PC-3 (cell line): ENCODE data around the gene KRT75. TPM values are rescaled to one million over a fixed set of nuclear protein-coding genes. Genes with fewer than 3 reads are reported as not detected.

Source experiments
- ATAC-seq: fragments of 200-7000 bp; cut with Tn5 transposase; 2 replicates; pipeline ENCODE4 v1.9.1; 2020; ENCODE audit warnings: mild to moderate bottlenecking, moderate library complexity
- BruUV-seq: library from RNA; stranded (reverse); fragments of 400-500 nt; replicated peaks from 2 replicates; lab custom pipeline; 2021; lab: Mats Ljungman, UMichigan
- CTCF ChIA-PET: fragments of 300-600 bp; sonication (Branson Sonifier 250); formaldehyde crosslinking; loops from one replicate; lab custom pipeline; 2022; ENCODE audit warnings: antibody characterized with exemption; lab: Charles Lee
- POLR2A ChIA-PET: fragments of 300-600 bp; sonication (Branson Sonifier 250); formaldehyde crosslinking; loops from one replicate; lab custom pipeline; 2022; ENCODE audit warnings: antibody characterized with exemption; ENCODE audit not compliant: unreplicated experiment; lab: Charles Lee
- DNase-seq: peaks from one replicate; pipeline ENCODE4 v3.0.0-alpha.2; 2015
- H2AFZ ChIP-seq: fragments of 300-600 bp; sonication (generic); 2 replicates; pipeline ENCODE4 v1.6.0; 2016; ENCODE audit warnings: antibody characterized with exemption, low read length
- H3F3A ChIP-seq: fragments of 300-600 bp; sonication (generic); one replicate; pipeline ENCODE4 v1.6.0; 2017; ENCODE audit warnings: antibody characterized with exemption, low read length, control low read depth, mild to moderate bottlenecking; ENCODE audit not compliant: unreplicated experiment
- H3K27ac ChIP-seq: fragments of 300-600 bp; sonication (generic); 2 replicates; pipeline ENCODE4 v1.5.1; 2016; ENCODE audit warnings: mild to moderate bottlenecking, low read length
- H3K27me3 ChIP-seq: fragments of 300-600 bp; sonication (generic); 2 replicates; pipeline ENCODE4 v1.6.1; 2016; ENCODE audit warnings: low read length, mixed read lengths
- H3K36me3 ChIP-seq: fragments of 300-600 bp; sonication (generic); 2 replicates; pipeline ENCODE4 v1.6.1; 2016; ENCODE audit warnings: low read depth, mixed run types, low read length, mixed read lengths
- H3K4me1 ChIP-seq: fragments of 300-600 bp; sonication (generic); 2 replicates; pipeline ENCODE4 v1.5.1; 2016; ENCODE audit warnings: low read length; ENCODE audit not compliant: insufficient read depth
- H3K4me2 ChIP-seq: fragments of 300-600 bp; sonication (generic); 2 replicates; pipeline ENCODE4 v1.6.0; 2016; ENCODE audit warnings: low read length
- H3K4me3 ChIP-seq: fragments of 300-600 bp; sonication (generic); 2 replicates; pipeline ENCODE4 v1.5.1; 2016; ENCODE audit warnings: mild to moderate bottlenecking, low read length, mixed read lengths
- H3K79me2 ChIP-seq: fragments of 300-600 bp; sonication (generic); 2 replicates; pipeline ENCODE4 v1.6.1; 2017; ENCODE audit warnings: low read length, mixed read lengths
- H3K9ac ChIP-seq: fragments of 300-600 bp; sonication (generic); 2 replicates; pipeline ENCODE4 v1.6.0; 2016; ENCODE audit warnings: mild to moderate bottlenecking, low read length
- H3K9me2 ChIP-seq: fragments of 300-600 bp; sonication (generic); replicated peaks from 2 replicates; pipeline ENCODE4 v1.6.1; 2016; ENCODE audit warnings: mixed run types, low read length, mixed read lengths
- H3K9me3 ChIP-seq: fragments of 300-600 bp; sonication (generic); 2 replicates; pipeline ENCODE4 v1.6.1; 2016; ENCODE audit warnings: low read length, mixed read lengths
- H4K20me1 ChIP-seq: fragments of 300-600 bp; sonication (generic); 2 replicates; pipeline ENCODE4 v1.6.1; 2016; ENCODE audit warnings: low read length, mixed read lengths
- EZH2 ChIP-seq: fragments of 300-600 bp; sonication (generic); IDR thresholded peaks from one replicate; pipeline ENCODE4 v1.6.1; 2017; ENCODE audit warnings: antibody characterized with exemption, mild to moderate bottlenecking, low read length; ENCODE audit not compliant: unreplicated experiment
- EZH2phosphoT487 ChIP-seq: fragments of 300-600 bp; sonication (generic); IDR thresholded peaks from 2 replicates; pipeline ENCODE4 v1.6.1; 2018; ENCODE audit warnings: mild to moderate bottlenecking, antibody characterized with exemption, low read length, borderline replicate concordance
- intact Hi-C: fragments of 100-400 bp; cut with micrococcal nuclease; formaldehyde crosslinking; loops from 2 replicates; pipeline ENCODE4 v1.9.0; 2023
- total RNA-seq: library from RNA; depleted of rRNA; stranded (reverse); fragments of >200 nt; gene quantifications from 2 replicates; pipeline ENCODE4 v1.2.3, GENCODE V29; 2014
- TF ChIP-seq, protein P1 (sequence below): fragments of 300-600 bp; sonication (generic); conservative IDR thresholded peaks from 2 replicates; pipeline ENCODE4 v1.5.1; 2017; ENCODE audit warnings: antibody characterized with exemption, low read depth, mild to moderate bottlenecking, low read length

The KRT75 gene
- total RNA-seq, 1 experiment from 2014 or later: 38.5 TPM

DNA sequence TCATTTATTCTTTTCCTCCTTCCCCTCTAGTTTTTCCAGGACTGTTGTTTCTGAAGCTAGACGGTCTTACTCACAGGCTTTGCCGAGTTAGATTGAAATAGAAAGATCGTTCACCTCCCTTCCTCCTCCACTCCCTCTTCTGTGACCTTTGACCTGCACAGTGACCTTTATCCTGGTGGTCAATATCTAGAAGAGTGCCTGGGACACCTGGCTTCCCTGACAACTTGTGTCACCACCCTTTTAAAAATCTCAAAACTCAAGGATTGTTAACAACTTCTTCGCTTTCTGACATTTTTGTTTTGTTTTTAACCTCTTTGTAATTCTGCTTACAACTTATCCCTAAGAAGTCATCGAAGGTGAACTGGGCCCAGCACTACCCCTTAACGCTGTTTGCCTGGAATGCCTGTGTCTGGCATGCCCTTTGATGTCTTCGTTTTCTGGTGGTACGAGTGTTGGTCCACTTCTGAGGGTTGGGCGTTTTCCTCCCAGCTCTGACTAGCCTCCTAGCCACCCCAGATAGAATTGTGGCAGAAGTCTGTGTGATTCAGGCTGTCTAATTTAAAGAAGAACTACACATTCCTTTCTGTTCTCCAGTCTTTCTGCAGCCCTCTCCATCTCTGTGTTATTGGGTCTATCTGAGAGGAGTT lies 2.8 kb upstream of the KRT75 start:
- peak overlapping the region; percentile 33 for H3K4me2 ChIP-seq
- no peaks in the 10 kb centered on the region for H3K9me2 ChIP-seq
- no peaks in the 10 kb centered on the region for H4K20me1 ChIP-seq
- peak overlapping the region; percentile 74 for H3K9ac ChIP-seq
- no TSS peak for BruUV-seq
- TF ChIP-seq EZH2 (no peak), EZH2phosphoT487 (no peak)
- TF ChIP-seq, protein P1, sequence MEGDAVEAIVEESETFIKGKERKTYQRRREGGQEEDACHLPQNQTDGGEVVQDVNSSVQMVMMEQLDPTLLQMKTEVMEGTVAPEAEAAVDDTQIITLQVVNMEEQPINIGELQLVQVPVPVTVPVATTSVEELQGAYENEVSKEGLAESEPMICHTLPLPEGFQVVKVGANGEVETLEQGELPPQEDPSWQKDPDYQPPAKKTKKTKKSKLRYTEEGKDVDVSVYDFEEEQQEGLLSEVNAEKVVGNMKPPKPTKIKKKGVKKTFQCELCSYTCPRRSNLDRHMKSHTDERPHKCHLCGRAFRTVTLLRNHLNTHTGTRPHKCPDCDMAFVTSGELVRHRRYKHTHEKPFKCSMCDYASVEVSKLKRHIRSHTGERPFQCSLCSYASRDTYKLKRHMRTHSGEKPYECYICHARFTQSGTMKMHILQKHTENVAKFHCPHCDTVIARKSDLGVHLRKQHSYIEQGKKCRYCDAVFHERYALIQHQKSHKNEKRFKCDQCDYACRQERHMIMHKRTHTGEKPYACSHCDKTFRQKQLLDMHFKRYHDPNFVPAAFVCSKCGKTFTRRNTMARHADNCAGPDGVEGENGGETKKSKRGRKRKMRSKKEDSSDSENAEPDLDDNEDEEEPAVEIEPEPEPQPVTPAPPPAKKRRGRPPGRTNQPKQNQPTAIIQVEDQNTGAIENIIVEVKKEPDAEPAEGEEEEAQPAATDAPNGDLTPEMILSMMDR: no peak
- H3F3A ChIP-seq: peaks cover 29% of the 10 kb centered on the region
- ChIA-PET POLR2A (interaction anchor here (0.7 kb wide), 1 partner anchor 437 kb away, joined by 3 read pairs; no protein-coding TSS in a partner anchor), CTCF (no interaction called here)
- H3K9me3 ChIP-seq: no peaks in the 10 kb centered on the region
- H3K36me3 ChIP-seq: no peaks in the 10 kb centered on the region
- intact Hi-C loops: no loop called here
- H3K79me2 ChIP-seq: no peaks in the 10 kb centered on the region
- no peak for DNase-seq
- no peaks in the 10 kb centered on the region for H3K27me3 ChIP-seq
- no peak for ATAC-seq
- H3K4me3 ChIP-seq: no peak overlapping the region
- peaks cover 83% of the 10 kb centered on the region for H3K4me1 ChIP-seq
- peak overlapping the region; percentile 93 for H3K27ac ChIP-seq
- no peak overlapping the region for H2AFZ ChIP-seq

DNA sequence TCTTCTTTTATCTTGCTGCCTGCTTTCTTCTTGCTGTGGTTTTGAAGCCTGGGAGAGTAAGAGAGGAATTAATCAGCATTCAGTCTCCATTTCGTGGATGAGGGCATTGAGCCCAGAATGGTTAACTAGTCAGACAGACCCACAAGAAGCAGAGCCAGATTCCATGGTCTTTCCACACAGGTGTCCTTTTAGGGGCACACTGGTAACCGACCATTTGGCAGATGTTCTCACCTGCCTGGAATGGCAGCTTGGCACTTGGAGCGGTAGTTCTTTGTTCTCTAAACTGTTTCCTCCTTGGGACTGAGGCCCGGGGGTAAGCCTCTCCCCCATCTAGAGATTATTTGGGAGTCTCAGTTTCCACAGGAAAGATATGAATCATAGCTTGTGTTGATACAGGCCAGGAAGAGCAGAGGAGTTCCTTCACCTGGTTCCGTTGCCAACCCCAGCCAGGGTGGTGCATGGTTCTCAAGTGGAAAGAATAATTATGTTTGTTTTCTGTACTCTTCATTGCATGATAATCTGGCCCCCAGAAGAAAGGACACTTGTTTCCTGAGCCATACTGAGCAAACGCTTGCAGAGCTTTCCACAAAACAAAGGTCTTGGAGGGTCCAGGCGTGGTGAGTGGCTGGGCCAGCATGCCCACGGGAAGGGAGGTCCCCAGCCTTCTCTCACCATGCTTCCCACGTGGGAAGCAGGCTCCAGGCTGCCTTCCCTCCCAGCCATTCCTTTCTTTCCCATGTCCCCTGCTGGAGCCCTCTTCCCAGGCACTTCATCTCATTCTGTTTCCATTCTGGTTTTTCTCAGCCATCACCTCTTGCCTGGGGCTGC lies 2.0 kb upstream of the KRT75 start:
- Histone ChIP-seq H3F3A (peaks cover 23% of the 10 kb centered on the region), H3K27ac (peak overlapping the region; percentile 93), H3K27me3 (no peaks in the 10 kb centered on the region), H3K9me2 (no peaks in the 10 kb centered on the region), H3K4me3 (no peak overlapping the region), H3K79me2 (no peaks in the 10 kb centered on the region), H3K36me3 (no peaks in the 10 kb centered on the region), H3K9ac (peak overlapping the region; percentile 74), H4K20me1 (no peaks in the 10 kb centered on the region), H3K9me3 (no peaks in the 10 kb centered on the region), H2AFZ (peak overlapping the region; percentile 47), H3K4me1 (peaks cover 75% of the 10 kb centered on the region), H3K4me2 (peak overlapping the region; percentile 33)
- TSS peak; percentile 22 for BruUV-seq
- TF ChIP-seq EZH2phosphoT487 (no peak), EZH2 (no peak)
- TF ChIP-seq, protein P1: no peak
- DNase-seq (peak; percentile 94), ATAC-seq (peak; percentile 42)
- CTCF ChIA-PET: no interaction called here
- intact Hi-C loops: no loop called here
- POLR2A ChIA-PET: interaction anchor here (0.6 to 0.8 kb wide), 3 partner anchors 434 to 1646 kb away, joined by 3 to 12 read pairs (median 3); no protein-coding TSS in a partner anchor
